ENCODE measurements around the gene SYNJ2BP. TPM values are rescaled to one million over a fixed set of nuclear protein-coding genes. Genes with fewer than 3 reads are reported as not detected.
A peak's percentile ranks its signal among the peaks of the same experiment; 100 is the strongest.
"Not testable (repeated sequence)": the region's sequence is repeated elsewhere in the genome, so short reads cannot be mapped to it uniquely, and the experiment has no call there.

SYNJ2BP gene
- total RNA-seq, 1 experiment from 2014 or later: 19.0 TPM

GRCh38 chr14:70415788-70416187 lies 1.1 kb downstream of the SYNJ2BP start:
- POLR2A ChIA-PET: interaction anchor here (0.8 kb wide), 1 partner anchor 393 kb away, joined by 3 read pairs; the partner anchor contains the start of gene MAP3K9
- no peaks in the 10 kb centered on the region for H3K9me3 ChIP-seq (ENCODE audit: control insufficient read depth in 1 of 2, insufficient read depth in 1 of 2, low read depth in 1 of 2, low read length in 2 of 2)
- ATAC-seq: no peak

DNA sequence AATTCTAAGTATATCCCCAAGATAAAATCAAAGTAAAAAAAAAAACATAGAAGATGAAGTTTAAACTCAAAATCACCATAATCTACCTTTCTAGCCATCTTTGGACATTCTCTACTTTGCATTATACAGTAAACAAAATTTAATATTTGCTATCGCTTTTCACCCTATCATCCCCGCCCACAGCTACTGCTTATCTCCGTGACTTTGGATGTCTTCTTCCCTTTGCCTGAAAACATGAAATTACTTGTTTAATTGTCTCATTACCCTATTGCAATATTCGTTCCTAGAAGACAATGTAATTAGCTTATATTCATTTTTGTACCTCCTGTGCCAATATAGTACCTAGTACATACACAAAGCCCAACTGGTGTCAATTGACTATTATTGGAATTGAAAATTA lies 9.3 kb downstream of the SYNJ2BP start:
- no peak overlapping the region for H3K4me2 ChIP-seq (ENCODE audit: low read length)
- no peaks in the 10 kb centered on the region for H3K4me1 ChIP-seq (ENCODE audit: control insufficient read depth in 1 of 2, insufficient read depth in 2 of 2, low read length in 2 of 2)
- no peak overlapping the region for H3K27ac ChIP-seq (ENCODE audit: low read depth, low read length)
- intact Hi-C loops (cut with micrococcal nuclease): no loop called here
- H2AFZ ChIP-seq (ENCODE audit: low read depth, low read length, poor library complexity, severe bottlenecking): no peak overlapping the region
- ATAC-seq (no peak), DNase-seq (ENCODE audit: low read depth, low spot score) (no peak)
- TF ChIP-seq, protein P1, sequence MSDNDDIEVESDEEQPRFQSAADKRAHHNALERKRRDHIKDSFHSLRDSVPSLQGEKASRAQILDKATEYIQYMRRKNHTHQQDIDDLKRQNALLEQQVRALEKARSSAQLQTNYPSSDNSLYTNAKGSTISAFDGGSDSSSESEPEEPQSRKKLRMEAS (IDR thresholded peaks at IDR 0.05): no peak
- TF ChIP-seq RAD21 (IDR thresholded peaks at IDR 0.05; ENCODE audit: low read depth) (no peak), ZFX (IDR thresholded peaks at IDR 0.05) (no peak), JUND (IDR thresholded peaks at IDR 0.05) (no peak), FOSL1 (IDR thresholded peaks at IDR 0.05; ENCODE audit: low read depth) (no peak), EZH2 (IDR thresholded peaks at IDR 0.05) (no peak)
- peaks cover 48% of the 10 kb centered on the region for H3K79me2 ChIP-seq (ENCODE audit: insufficient read depth, low read length)
- no peak overlapping the region for H3K9ac ChIP-seq (ENCODE audit: low read length)
- ChIA-PET POLR2A (no interaction called here), CTCF (no interaction called here), RAD21 (ENCODE audit: low non-redundant PET in 1 of 2, low total read pairs in 2 of 2, uncharacterized antibody in 2 of 2, unreplicated experiment in 2 of 2) (no interaction called here)
- H3K36me3 ChIP-seq (ENCODE audit: control insufficient read depth in 1 of 2, insufficient read depth in 2 of 2, low read length in 2 of 2): no peaks in the 10 kb centered on the region; a peak in 1 of 4 replicates
- H3K4me3 ChIP-seq (replicated peaks in 1 of 2; ENCODE audit: low read depth in 1 of 2, low read length in 2 of 2): no peak overlapping the region
- no peaks in the 10 kb centered on the region for H3K9me2 ChIP-seq (ENCODE audit: insufficient read depth)
- no peaks in the 10 kb centered on the region for H3K27me3 ChIP-seq (ENCODE audit: insufficient read depth, low read length)
- BruUV-seq (replicated peaks): no TSS peak
- no peaks in the 10 kb centered on the region for H4K20me1 ChIP-seq (ENCODE audit: insufficient read depth)
- no peaks in the 10 kb centered on the region for H3K9me3 ChIP-seq (ENCODE audit: control insufficient read depth in 1 of 2, insufficient read depth in 1 of 2, low read depth in 1 of 2, low read length in 2 of 2)

More at GRCh38 chr14:70415788-70416187, 1.1 kb downstream of the SYNJ2BP start:
- Histone ChIP-seq H3K79me2 (ENCODE audit: insufficient read depth, low read length) (peaks cover 49% of the 10 kb centered on the region), H3K4me2 (ENCODE audit: low read length) (peak overlapping the region; percentile 75), H3K9me2 (ENCODE audit: insufficient read depth) (no peaks in the 10 kb centered on the region), H3K4me3 (replicated peaks in 1 of 2; ENCODE audit: low read depth in 1 of 2, low read length in 2 of 2) (peak overlapping the region; percentile 81 to 91), H3K4me1 (ENCODE audit: control insufficient read depth in 1 of 2, insufficient read depth in 2 of 2, low read length in 2 of 2) (peaks cover 5 to 13% of the 10 kb centered on the region in 2 experiments; a peak in 3 of 4 replicates), H3K36me3 (ENCODE audit: control insufficient read depth in 1 of 2, insufficient read depth in 2 of 2, low read length in 2 of 2) (no peaks in the 10 kb centered on the region; a peak in 1 of 4 replicates), H3K27ac (ENCODE audit: low read depth, low read length) (no peak overlapping the region), H3K9ac (ENCODE audit: low read length) (no peak overlapping the region), H4K20me1 (ENCODE audit: insufficient read depth) (no peaks in the 10 kb centered on the region), H3K27me3 (ENCODE audit: insufficient read depth, low read length) (no peaks in the 10 kb centered on the region), H2AFZ (ENCODE audit: low read depth, low read length, poor library complexity, severe bottlenecking) (no peak overlapping the region)
- TF ChIP-seq SIN3A (IDR thresholded peaks at IDR 0.05; ENCODE audit: low read depth): no peak
- TF ChIP-seq, protein P2, sequence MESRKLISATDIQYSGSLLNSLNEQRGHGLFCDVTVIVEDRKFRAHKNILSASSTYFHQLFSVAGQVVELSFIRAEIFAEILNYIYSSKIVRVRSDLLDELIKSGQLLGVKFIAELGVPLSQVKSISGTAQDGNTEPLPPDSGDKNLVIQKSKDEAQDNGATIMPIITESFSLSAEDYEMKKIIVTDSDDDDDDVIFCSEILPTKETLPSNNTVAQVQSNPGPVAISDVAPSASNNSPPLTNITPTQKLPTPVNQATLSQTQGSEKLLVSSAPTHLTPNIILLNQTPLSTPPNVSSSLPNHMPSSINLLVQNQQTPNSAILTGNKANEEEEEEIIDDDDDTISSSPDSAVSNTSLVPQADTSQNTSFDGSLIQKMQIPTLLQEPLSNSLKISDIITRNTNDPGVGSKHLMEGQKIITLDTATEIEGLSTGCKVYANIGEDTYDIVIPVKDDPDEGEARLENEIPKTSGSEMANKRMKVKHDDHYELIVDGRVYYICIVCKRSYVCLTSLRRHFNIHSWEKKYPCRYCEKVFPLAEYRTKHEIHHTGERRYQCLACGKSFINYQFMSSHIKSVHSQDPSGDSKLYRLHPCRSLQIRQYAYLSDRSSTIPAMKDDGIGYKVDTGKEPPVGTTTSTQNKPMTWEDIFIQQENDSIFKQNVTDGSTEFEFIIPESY (IDR thresholded peaks at IDR 0.05; ENCODE audit: extremely low read depth, insufficient replicate concordance, low read length): no peak
- no peak for TF ChIP-seq POLR2AphosphoS5 (IDR thresholded peaks at IDR 0.05; ENCODE audit: low read depth, low read length)
- no peak for TF ChIP-seq JUND (IDR thresholded peaks at IDR 0.05)
- no peak for TF ChIP-seq EZH2 (IDR thresholded peaks at IDR 0.05)
- no peak for TF ChIP-seq SRF (IDR thresholded peaks at IDR 0.05; ENCODE audit: low read depth)
- TF ChIP-seq, protein P1 (IDR thresholded peaks at IDR 0.05): no peak
- no peak for DNase-seq (ENCODE audit: low read depth, low spot score)
- ChIA-PET CTCF (no interaction called here), RAD21 (ENCODE audit: low non-redundant PET in 1 of 2, low total read pairs in 2 of 2, uncharacterized antibody in 2 of 2, unreplicated experiment in 2 of 2) (no interaction called here)
- BruUV-seq (replicated peaks): no TSS peak
- intact Hi-C loops (cut with micrococcal nuclease): no loop called here

DNA sequence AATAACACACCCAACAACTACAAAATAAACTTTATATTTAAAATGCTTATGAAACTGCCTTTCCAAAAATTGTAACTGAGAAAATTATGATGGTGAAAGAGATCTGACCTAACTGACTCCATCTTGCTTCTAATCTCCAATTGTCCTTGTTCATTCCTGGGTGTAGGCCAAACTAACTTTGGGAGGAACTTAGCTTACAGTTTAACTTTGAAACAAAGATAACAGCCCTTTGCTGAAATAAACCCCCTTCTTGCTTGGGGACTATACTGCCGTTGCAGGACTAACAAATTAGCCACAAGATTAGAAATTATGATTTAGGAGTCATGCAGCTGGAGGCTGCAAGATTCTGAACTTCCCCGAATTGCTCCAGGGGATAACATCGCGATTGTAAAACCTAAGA lies 10.7 kb downstream of the SYNJ2BP start:
- BruUV-seq (replicated peaks); ATAC-seq; intact Hi-C loops (cut with micrococcal nuclease); H3K4me2 ChIP-seq (ENCODE audit: low read length); H3K9me2 ChIP-seq (ENCODE audit: insufficient read depth); H3K9me3 ChIP-seq (ENCODE audit: control insufficient read depth in 1 of 2, insufficient read depth in 1 of 2, low read depth in 1 of 2, low read length in 2 of 2); H3K27ac ChIP-seq (ENCODE audit: low read depth, low read length); H3K4me1 ChIP-seq (ENCODE audit: control insufficient read depth in 1 of 2, insufficient read depth in 2 of 2, low read length in 2 of 2); RAD21 ChIA-PET (ENCODE audit: low non-redundant PET in 1 of 2, low total read pairs in 2 of 2, uncharacterized antibody in 2 of 2, unreplicated experiment in 2 of 2); POLR2A ChIA-PET; H4K20me1 ChIP-seq (ENCODE audit: insufficient read depth); H3K36me3 ChIP-seq (ENCODE audit: control insufficient read depth in 1 of 2, insufficient read depth in 2 of 2, low read length in 2 of 2); H3K27me3 ChIP-seq (ENCODE audit: insufficient read depth, low read length); H3K9ac ChIP-seq (ENCODE audit: low read length); H3K4me3 ChIP-seq (replicated peaks in 1 of 2; ENCODE audit: low read depth in 1 of 2, low read length in 2 of 2); CTCF ChIA-PET; H2AFZ ChIP-seq (ENCODE audit: low read depth, low read length, poor library complexity, severe bottlenecking); DNase-seq (ENCODE audit: low read depth, low spot score): not testable (repeated sequence)
- peaks cover 39% of the 10 kb centered on the region for H3K79me2 ChIP-seq (ENCODE audit: insufficient read depth, low read length)
